Measurements from ENCODE around the gene CNTROB.

DNA sequence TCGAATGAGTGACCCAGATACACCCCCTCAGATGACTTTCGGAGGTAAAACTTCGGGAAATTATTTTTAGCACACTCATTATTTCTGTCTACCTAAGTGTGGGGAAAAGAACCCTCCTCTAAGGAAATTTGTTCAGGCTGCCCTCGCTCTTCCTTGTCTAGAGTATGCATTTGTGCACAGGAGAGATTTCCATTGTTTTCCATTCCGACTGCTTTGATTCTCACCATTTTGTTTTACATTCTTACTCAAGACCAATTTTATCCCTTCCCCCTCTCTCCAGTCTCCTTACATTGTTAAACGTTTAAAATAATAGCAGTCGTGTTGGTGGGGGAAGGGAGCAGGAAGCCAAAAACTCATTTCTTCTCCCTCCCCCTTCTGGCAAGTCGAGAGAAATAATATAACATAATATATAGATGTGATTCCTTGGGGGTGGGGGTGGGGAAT lies 44.9 kb upstream of the CNTROB start:
- TF ChIP-seq TAF1 (IDR thresholded peaks at IDR 0.05; ENCODE audit: borderline replicate concordance, insufficient read depth, low read length) (no peak), SIN3A (IDR thresholded peaks at IDR 0.05; ENCODE audit: borderline replicate concordance, insufficient read depth, low read length) (0 out of 2 replicates have a peak, but pooled peaks have one; percentile 12)
- TF ChIP-seq, protein P1, sequence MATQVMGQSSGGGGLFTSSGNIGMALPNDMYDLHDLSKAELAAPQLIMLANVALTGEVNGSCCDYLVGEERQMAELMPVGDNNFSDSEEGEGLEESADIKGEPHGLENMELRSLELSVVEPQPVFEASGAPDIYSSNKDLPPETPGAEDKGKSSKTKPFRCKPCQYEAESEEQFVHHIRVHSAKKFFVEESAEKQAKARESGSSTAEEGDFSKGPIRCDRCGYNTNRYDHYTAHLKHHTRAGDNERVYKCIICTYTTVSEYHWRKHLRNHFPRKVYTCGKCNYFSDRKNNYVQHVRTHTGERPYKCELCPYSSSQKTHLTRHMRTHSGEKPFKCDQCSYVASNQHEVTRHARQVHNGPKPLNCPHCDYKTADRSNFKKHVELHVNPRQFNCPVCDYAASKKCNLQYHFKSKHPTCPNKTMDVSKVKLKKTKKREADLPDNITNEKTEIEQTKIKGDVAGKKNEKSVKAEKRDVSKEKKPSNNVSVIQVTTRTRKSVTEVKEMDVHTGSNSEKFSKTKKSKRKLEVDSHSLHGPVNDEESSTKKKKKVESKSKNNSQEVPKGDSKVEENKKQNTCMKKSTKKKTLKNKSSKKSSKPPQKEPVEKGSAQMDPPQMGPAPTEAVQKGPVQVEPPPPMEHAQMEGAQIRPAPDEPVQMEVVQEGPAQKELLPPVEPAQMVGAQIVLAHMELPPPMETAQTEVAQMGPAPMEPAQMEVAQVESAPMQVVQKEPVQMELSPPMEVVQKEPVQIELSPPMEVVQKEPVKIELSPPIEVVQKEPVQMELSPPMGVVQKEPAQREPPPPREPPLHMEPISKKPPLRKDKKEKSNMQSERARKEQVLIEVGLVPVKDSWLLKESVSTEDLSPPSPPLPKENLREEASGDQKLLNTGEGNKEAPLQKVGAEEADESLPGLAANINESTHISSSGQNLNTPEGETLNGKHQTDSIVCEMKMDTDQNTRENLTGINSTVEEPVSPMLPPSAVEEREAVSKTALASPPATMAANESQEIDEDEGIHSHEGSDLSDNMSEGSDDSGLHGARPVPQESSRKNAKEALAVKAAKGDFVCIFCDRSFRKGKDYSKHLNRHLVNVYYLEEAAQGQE (IDR thresholded peaks at IDR 0.05; ENCODE audit: insufficient read depth in 1 of 2, low read depth in 2 of 2, low read length in 2 of 2): 0 out of 4 replicates have a peak, but pooled peaks of 1 of the 2 experiments have one; percentile 2

Measured in PFSK-1 (cell line).